HK-2 (cell line): ENCODE data around the gene YJEFN3.

Experiments
- DNase-seq: peaks from one replicate; pipeline ENCODE4 v3.0.0-alpha.2; 2018; ENCODE audit not compliant: unreplicated experiment

The YJEFN3 gene

GRCh38 chr19:19538061-19538784 is 9.5 kb downstream of the YJEFN3 start, which contains the start of gene CILP2:
Gene CILP2 (plus strand): TSS chr19:19538265. CDS start chr19:19538350, 85 bp downstream.
- DNase-seq = no peak

- DNase-seq = no peak
Observed at GRCh38 chr19:19538785-19539166, 10.1 kb downstream of the YJEFN3 start.

- no peak for DNase-seq
Observed at GRCh38 chr19:19539698-19540063, 11.0 kb downstream of the YJEFN3 start.

GRCh38 chr19:19540064-19540714 is 11.5 kb downstream of the YJEFN3 start:
- no peak for DNase-seq

GRCh38 chr19:19540715-19541515 is 12.2 kb downstream of the YJEFN3 start:
- DNase-seq = no peak

GRCh38 chr19:19541616-19542015 is 12.9 kb downstream of the YJEFN3 start:
- DNase-seq = no peak

- DNase-seq = no peak
Observed at GRCh38 chr19:19542507-19542906, 13.8 kb downstream of the YJEFN3 start.

GRCh38 chr19:19543101-19543500 is 14.4 kb downstream of the YJEFN3 start:
- DNase-seq = no peak

- no peak for DNase-seq
Observed at GRCh38 chr19:19543640-19544039, 14.9 kb downstream of the YJEFN3 start.

GRCh38 chr19:19544257-19544953 is 15.7 kb downstream of the YJEFN3 start:
- DNase-seq = no peak

- DNase-seq = no peak
Observed at GRCh38 chr19:19544954-19545591, 16.4 kb downstream of the YJEFN3 start.

- no peak for DNase-seq
Observed at GRCh38 chr19:19545707-19546106, 17.0 kb downstream of the YJEFN3 start.

GRCh38 chr19:19546751-19547162 is 18.0 kb downstream of the YJEFN3 start:
- DNase-seq = no peak

GRCh38 chr19:19547674-19548336 is 19.1 kb downstream of the YJEFN3 start:
- DNase-seq = no peak

- no peak for DNase-seq
Observed at GRCh38 chr19:19548915-19549759, 20.4 kb downstream of the YJEFN3 start.

GRCh38 chr19:19549804-19550464 is 21.2 kb downstream of the YJEFN3 start:
- DNase-seq = no peak

GRCh38 chr19:19550485-19550929 is 21.8 kb downstream of the YJEFN3 start:
- peak; percentile 56 for DNase-seq

GRCh38 chr19:19550972-19551852 is 22.5 kb downstream of the YJEFN3 start:
- no peak for DNase-seq

GRCh38 chr19:19551853-19552192 is 23.1 kb downstream of the YJEFN3 start:
- no peak for DNase-seq
